ENCODE results near the gene PPP1CA.

- TF ChIP-seq EZH2 (IDR thresholded peaks at IDR 0.05; ENCODE audit: insufficient read depth, poor library complexity, severe bottlenecking), result no peak
- TF ChIP-seq EZH2phosphoT487 (IDR thresholded peaks at IDR 0.05; ENCODE audit: insufficient read depth, low read depth), result no peak
Observed at GRCh38 chr11:67389477-67389876, 12.2 kb downstream of the PPP1CA start.
